B cell (primary cell): ENCODE measurements around the gene RAB33B. TPM values are rescaled to one million over a fixed set of nuclear protein-coding genes. Genes with fewer than 3 reads are reported as not detected.
"Not testable (repeated sequence)": the region's sequence is repeated elsewhere in the genome, so short reads cannot be mapped to it uniquely, and the experiment has no call there.

Source experiments
- ATAC-seq: fragments of 200-7000 bp; cut with Tn5 transposase; one replicate; pipeline ENCODE4 v1.10.0; 2021; ENCODE audit warnings: low read depth, mild to moderate bottlenecking, moderate number of reproducible peaks, moderate library complexity
- CTCF ChIA-PET: fragments of 350-600 bp; sonication (Branson Sonifier 250); formaldehyde crosslinking; loops from one replicate; lab custom pipeline; 2021; ENCODE audit warnings: antibody characterized with exemption, inconsistent platforms; lab: Charles Lee
- POLR2A ChIA-PET: fragments of 350-600 bp; sonication (Branson Sonifier 250); formaldehyde crosslinking; loops from one replicate; lab custom pipeline; 2021; ENCODE audit warnings: antibody characterized with exemption; lab: Charles Lee
- DNase-seq: peaks from one replicate; pipeline ENCODE4 v3.0.0; 2013
- H2AFZ ChIP-seq: 2 replicates; pipeline ENCODE4 v1.6.1; 2012; ENCODE audit warnings: mild to moderate bottlenecking, low read depth, low read length; ENCODE audit not compliant: insufficient read depth, poor library complexity, severe bottlenecking
- H3K27ac ChIP-seq, 2 donors: 1 replicate in 1 of 2; 2 replicates in 1 of 2; pipeline ENCODE4 v1.5.1; 2012 to 2013; ENCODE audit warnings: low read length in 2 of 2, mild to moderate bottlenecking in 2 of 2, moderate library complexity in 1 of 2
- H3K27me3 ChIP-seq, 4 experiments: fragments of 200-600 bp in 1 of 4; sonication (generic) in 1 of 4; replicated peaks in 1 of 4; 1 replicate in 2 of 4; 2 replicates in 2 of 4; pipeline versions ENCODE4 v1.6.1 to v1.7.0; 2013 to 2016; ENCODE audit warnings: low read length in 3 of 4, mild to moderate bottlenecking in 2 of 4, mixed read lengths in 1 of 4, moderate library complexity in 1 of 4; ENCODE audit not compliant: insufficient read depth in 4 of 4, control insufficient read depth in 3 of 4; ENCODE audit errors: control extremely low read depth in 1 of 4
- H3K36me3 ChIP-seq, 2 experiments: replicated peaks in 1 of 2; 1 replicate in 1 of 2; 2 replicates in 1 of 2; pipeline versions ENCODE4 v1.6.1 to v1.7.1; 2013; ENCODE audit warnings: low read length in 1 of 2; ENCODE audit not compliant: insufficient read depth in 2 of 2, control insufficient read depth in 1 of 2; ENCODE audit errors: control extremely low read depth in 1 of 2, extremely low read depth in 1 of 2
- H3K4me1 ChIP-seq, 2 donors: fragments of 200-600 bp in 1 of 2; sonication (generic) in 1 of 2; 1 replicate in 1 of 2; 2 replicates in 1 of 2; pipeline versions ENCODE4 v1.5.1 to v1.6.1; 2013 to 2017; ENCODE audit warnings: low read length in 2 of 2; ENCODE audit not compliant: control insufficient read depth in 2 of 2, insufficient read depth in 2 of 2
- H3K4me2 ChIP-seq: replicated peaks from 2 replicates; pipeline ENCODE3; 2012; ENCODE audit warnings: mild to moderate bottlenecking, low read depth, low read length; ENCODE audit not compliant: poor library complexity, severe bottlenecking
- H3K4me3 ChIP-seq, 5 experiments: fragments of 200-600 bp in 1 of 5; sonication (generic) in 1 of 5; 1 replicate in 3 of 5; 2 replicates in 2 of 5; pipeline versions ENCODE4 v1.5.1 to v1.7.0; 2011 to 2016; ENCODE audit warnings: low read length in 4 of 5, mild to moderate bottlenecking in 4 of 5, low read depth in 2 of 5, control low read depth in 1 of 5, moderate library complexity in 1 of 5; ENCODE audit not compliant: insufficient read depth in 1 of 5; ENCODE audit errors: control extremely low read depth in 1 of 5, extremely low read depth in 1 of 5
- H3K79me2 ChIP-seq: fragments of 200-600 bp; sonication (generic); one replicate; pipeline ENCODE4 v1.6.0; 2016; ENCODE audit warnings: low read length; ENCODE audit not compliant: control insufficient read depth, insufficient read depth
- H3K9ac ChIP-seq: fragments of 200-600 bp; sonication (generic); 2 replicates; pipeline ENCODE4 v1.6.1; 2017; ENCODE audit warnings: mild to moderate bottlenecking, low read length, moderate library complexity
- H3K9me3 ChIP-seq, 3 donors: one replicate each; pipeline versions ENCODE4 v1.6.1 to v1.7.1; 2013; ENCODE audit warnings: low read length in 2 of 3; ENCODE audit not compliant: control insufficient read depth in 2 of 3, insufficient read depth in 1 of 3; ENCODE audit errors: control extremely low read depth in 1 of 3
- H4K20me1 ChIP-seq: 2 replicates; pipeline ENCODE4 v1.6.0; 2012; ENCODE audit warnings: mild to moderate bottlenecking, low read length; ENCODE audit not compliant: insufficient read depth, control insufficient read depth, poor library complexity, severe bottlenecking
- H3K27ac Mint-ChIP-seq: one replicate; pipeline ENCODE4 v1.8.0; 2021; ENCODE audit warnings: mixed read lengths
- H3K27me3 Mint-ChIP-seq: one replicate; pipeline ENCODE4 v1.8.0; 2021; ENCODE audit warnings: mixed read lengths
- H3K4me1 Mint-ChIP-seq: one replicate; pipeline ENCODE4 v1.8.0; 2021; ENCODE audit warnings: mixed read lengths
- H3K4me3 Mint-ChIP-seq: one replicate; pipeline ENCODE4 v1.8.0; 2021; ENCODE audit warnings: mixed read lengths
- H3K9me3 Mint-ChIP-seq: one replicate; pipeline ENCODE4 v1.8.0; 2022; ENCODE audit warnings: mixed read lengths; ENCODE audit not compliant: insufficient read depth
- EZH2 ChIP-seq: IDR thresholded peaks from 2 replicates; pipeline ENCODE4 v1.6.1; 2012; ENCODE audit warnings: borderline replicate concordance, low read depth, mild to moderate bottlenecking, moderate library complexity, low read length; ENCODE audit not compliant: insufficient read depth, poor library complexity, severe bottlenecking
- WGBS: methylation state at CpG from one replicate; pipeline ENCODE4 v1.1.5; 2013; ENCODE audit warnings: missing lambda C conversion rate; ENCODE audit not compliant: insufficient coverage; 5-methylcytosine and 5-hydroxymethylcytosine counted together
- intact Hi-C: fragments of 100-400 bp; cut with micrococcal nuclease; formaldehyde crosslinking; loops from one replicate; pipeline ENCODE4 v1.10.0; 2022
- polyA plus RNA-seq: library from polyadenylated mRNA; depleted of rRNA; stranded (reverse); fragments of >200 nt; gene quantifications from 2 replicates; pipeline ENCODE4 v1.2.3, GENCODE V29; 2012
- total RNA-seq, 2 donors: library from RNA; stranded (reverse); fragments of 120-200 nt in 1 of 2; gene quantifications; 1 replicate in 1 of 2; 2 replicates in 1 of 2; pipeline versions ENCODE4 v1.2.3 to v1.2.4, GENCODE V29; 2013 to 2022
- TF ChIP-seq, protein P1 (sequence below): fragments of 200-600 bp; IDR thresholded peaks from one replicate; pipeline ENCODE4 v1.8.0; 2022; ENCODE audit warnings: antibody characterized with exemption, mild to moderate bottlenecking

RAB33B gene
- total and polyA plus RNA-seq, 2 donors (not counting 1 experiment from before 2014, with no cell fraction given): 13.1 to 18.2 TPM

GRCh38 chr4:139465922-139466321 is 12.0 kb downstream of the RAB33B start:
- no peak overlapping the region for H3K27ac ChIP-seq
- H3K27me3 Mint-ChIP-seq: no peaks in the 10 kb centered on the region
- no peak overlapping the region for H3K4me3 ChIP-seq
- DNase-seq: no peak
- H3K79me2 ChIP-seq: peaks cover 94% of the 10 kb centered on the region
- peaks cover 73% of the 10 kb centered on the region for H4K20me1 ChIP-seq
- H3K36me3 ChIP-seq: peaks cover 0 to 6% of the 10 kb centered on the region in 2 experiments
- no peak for ATAC-seq
- H3K9ac ChIP-seq: no peak overlapping the region
- H3K4me2 ChIP-seq: no peak overlapping the region
- ChIA-PET POLR2A (no interaction called here), CTCF (no interaction called here)
- peaks cover 12% of the 10 kb centered on the region for H3K9me3 Mint-ChIP-seq
- H3K9me3 ChIP-seq: peaks cover 0 to 11% (median 8%) of the 10 kb centered on the region in 3 donors
- no peak overlapping the region for H3K4me3 Mint-ChIP-seq
- peaks cover 4 to 11% of the 10 kb centered on the region in 2 donors for H3K4me1 ChIP-seq
- no peak for TF ChIP-seq EZH2
- TF ChIP-seq, protein P1, sequence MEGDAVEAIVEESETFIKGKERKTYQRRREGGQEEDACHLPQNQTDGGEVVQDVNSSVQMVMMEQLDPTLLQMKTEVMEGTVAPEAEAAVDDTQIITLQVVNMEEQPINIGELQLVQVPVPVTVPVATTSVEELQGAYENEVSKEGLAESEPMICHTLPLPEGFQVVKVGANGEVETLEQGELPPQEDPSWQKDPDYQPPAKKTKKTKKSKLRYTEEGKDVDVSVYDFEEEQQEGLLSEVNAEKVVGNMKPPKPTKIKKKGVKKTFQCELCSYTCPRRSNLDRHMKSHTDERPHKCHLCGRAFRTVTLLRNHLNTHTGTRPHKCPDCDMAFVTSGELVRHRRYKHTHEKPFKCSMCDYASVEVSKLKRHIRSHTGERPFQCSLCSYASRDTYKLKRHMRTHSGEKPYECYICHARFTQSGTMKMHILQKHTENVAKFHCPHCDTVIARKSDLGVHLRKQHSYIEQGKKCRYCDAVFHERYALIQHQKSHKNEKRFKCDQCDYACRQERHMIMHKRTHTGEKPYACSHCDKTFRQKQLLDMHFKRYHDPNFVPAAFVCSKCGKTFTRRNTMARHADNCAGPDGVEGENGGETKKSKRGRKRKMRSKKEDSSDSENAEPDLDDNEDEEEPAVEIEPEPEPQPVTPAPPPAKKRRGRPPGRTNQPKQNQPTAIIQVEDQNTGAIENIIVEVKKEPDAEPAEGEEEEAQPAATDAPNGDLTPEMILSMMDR: no peak
- H3K4me1 Mint-ChIP-seq: peaks cover 24% of the 10 kb centered on the region
- no CpG with 5 or more reads among the region's 4 CpGs for WGBS
- intact Hi-C loops: no loop called here
- no peak overlapping the region for H2AFZ ChIP-seq
- H3K27ac Mint-ChIP-seq: no peak overlapping the region
- no peaks in the 10 kb centered on the region for H3K27me3 ChIP-seq

DNA sequence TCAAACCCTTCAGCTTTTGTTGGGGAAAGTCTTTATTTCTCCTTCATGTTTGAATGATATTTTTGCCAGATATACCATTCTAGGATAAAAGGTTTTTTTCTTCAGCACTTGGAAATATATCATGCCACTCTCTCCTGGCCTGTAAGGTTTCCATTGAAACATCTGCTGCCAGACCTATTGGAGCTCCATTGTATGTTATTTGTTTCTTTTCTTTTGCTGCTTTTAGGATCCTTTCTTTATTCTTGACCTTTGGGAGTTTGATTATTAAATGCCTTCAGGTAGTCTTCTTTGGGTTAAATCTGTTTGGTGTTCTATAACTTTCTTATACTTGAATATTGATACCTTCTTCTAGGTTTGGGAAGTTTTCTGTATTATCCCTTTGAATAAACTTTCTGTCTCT is 14.8 kb downstream of the RAB33B start:
- DNase-seq, H3K27ac ChIP-seq, H3K27me3 Mint-ChIP-seq, intact Hi-C loops, POLR2A ChIA-PET, H3K4me3 ChIP-seq, H3K4me2 ChIP-seq, H2AFZ ChIP-seq, ATAC-seq, H3K4me3 Mint-ChIP-seq, H3K27ac Mint-ChIP-seq, H3K9ac ChIP-seq, H3K27me3 ChIP-seq: not testable (repeated sequence)
- Histone ChIP-seq H3K79me2 (peaks cover 72% of the 10 kb centered on the region), H4K20me1 (peaks cover 59% of the 10 kb centered on the region), H3K4me1 (peaks cover 10 to 18% of the 10 kb centered on the region in 2 donors), H3K9me3 (peaks cover 0 to 18% (median 8%) of the 10 kb centered on the region in 3 donors), H3K36me3 (peaks cover 0 to 11% of the 10 kb centered on the region in 2 experiments)
- Mint-ChIP-seq H3K4me1 (peaks cover 31% of the 10 kb centered on the region), H3K9me3 (peaks cover 12% of the 10 kb centered on the region)
- CTCF ChIA-PET: interaction anchor here (1.1 kb wide), 1 partner anchor 15 kb away, joined by 4 read pairs; no protein-coding TSS in a partner anchor
